NT2/D1 (cell line): Measurements from ENCODE around the gene SEC61A2.

ENCODE experiments used
- YY1 ChIP-seq: IDR thresholded peaks from 2 replicates; pipeline ENCODE4 v1.6.1; 2011; ENCODE audit not compliant: insufficient read length, insufficient read depth
- ZNF274 ChIP-seq: IDR thresholded peaks from 2 replicates; pipeline ENCODE4 v1.6.1; 2011; ENCODE audit warnings: mild to moderate bottlenecking, low read depth, low read length

GRCh38 chr10:12144538-12144937 lies 15.1 kb downstream of the SEC61A2 start:
- TF ChIP-seq YY1, result no peak
- no peak for TF ChIP-seq ZNF274
